Testis (tissue), 3 donors: ENCODE data around the gene BICD2. TPM values are rescaled to one million over a fixed set of nuclear protein-coding genes. Genes with fewer than 3 reads are reported as not detected.

ENCODE experiments used
- DNase-seq: peaks from one replicate; pipeline ENCODE4 v3.0.0-alpha.2; 2019
- H3K27ac ChIP-seq, 2 donors: fragments of 200-600 bp; sonication (generic); one replicate each; pipeline ENCODE4 v1.5.1; 2019
- H3K27me3 ChIP-seq: fragments of 200-600 bp; sonication (generic); one replicate; pipeline ENCODE4 v1.5.1; 2019
- H3K36me3 ChIP-seq: fragments of 200-600 bp; sonication (generic); one replicate; pipeline ENCODE4 v1.5.1; 2017; ENCODE audit warnings: low read depth; ENCODE audit errors: missing control alignments
- H3K4me1 ChIP-seq: fragments of 200-600 bp; sonication (generic); one replicate; pipeline ENCODE4 v1.5.1; 2019
- H3K4me3 ChIP-seq, 2 donors: fragments of 200-600 bp; sonication (generic); one replicate each; pipeline ENCODE4 v1.5.1; 2017 to 2019
- H3K9me3 ChIP-seq: fragments of 200-600 bp; sonication (generic); one replicate; pipeline ENCODE4 v1.5.1; 2017
- CTCF ChIP-seq, 3 experiments: fragments of 450-650 bp in 2 of 3; fragments of 200-600 bp in 1 of 3; sonication (generic) in 1 of 3; IDR thresholded peaks; one replicate each; pipeline ENCODE4 v1.5.1; 2016 to 2019; ENCODE audit warnings: antibody characterized with exemption in 3 of 3, mild to moderate bottlenecking in 2 of 3, moderate library complexity in 1 of 3
- POLR2A ChIP-seq: fragments of 450-650 bp; IDR thresholded peaks from one replicate; pipeline ENCODE4 v1.6.1; 2017; ENCODE audit warnings: antibody characterized with exemption, mild to moderate bottlenecking, moderate library complexity
- WGBS, 2 donors: methylation state at CpG; one replicate each; pipeline ENCODE4 v1.1.5; 2018; 5-methylcytosine and 5-hydroxymethylcytosine counted together
- intact Hi-C: fragments of 100-400 bp; cut with DNase I; formaldehyde crosslinking; loops from one replicate; pipeline ENCODE4 v1.15.1; 2023; ENCODE audit warnings: low total_unique reads
- polyA plus RNA-seq: library from polyadenylated mRNA; stranded (reverse); fragments of 350-450 nt; fragmentation: Illumina TruSeq; extraction: RNeasy Lipid Tissue Mini Kit (QIAGEN cat#74804); gene quantifications from one replicate; pipeline ENCODE4 v1.2.3, GENCODE V29; 2014; ENCODE audit warnings: low read depth, low replicate concordance; ENCODE audit not compliant: insufficient read depth
- total RNA-seq, 2 donors: library from RNA; depleted of rRNA; stranded (reverse); fragments of >200 nt; gene quantifications; one replicate each; pipeline ENCODE4 v1.2.3, GENCODE V29; 2016

The BICD2 gene
- total and polyA plus RNA-seq, 3 donors from 2014 or later = 24.0 to 55.7 (median 48.0) TPM

- Histone ChIP-seq H3K9me3 (no peaks in the 10 kb centered on the region), H3K36me3 (no peaks in the 10 kb centered on the region), H3K27ac (no peak overlapping the region), H3K4me1 (peaks cover 41% of the 10 kb centered on the region), H3K27me3 (no peaks in the 10 kb centered on the region), H3K4me3 (no peak overlapping the region)
- DNase-seq = no peak
- WGBS, 2 donors = 62 to 80% methylated on average over 3 to 4 of the region's 4 CpGs
- no peak for TF ChIP-seq CTCF (IDR thresholded peaks at IDR 0.05)
- no peak for TF ChIP-seq POLR2A
- intact Hi-C loops = no loop called here
These were observed 19.3 kb downstream of the BICD2 start for GRCh38 chr9:92745331-92745730.

GRCh38 chr9:92740969-92741368 is 23.7 kb downstream of the BICD2 start:
- DNase-seq = no peak
- peaks cover 37% of the 10 kb centered on the region for H3K4me1 ChIP-seq

GRCh38 chr9:92740446-92740961 is 24.1 kb downstream of the BICD2 start:
- DNase-seq = no peak
- TF ChIP-seq CTCF (IDR thresholded peaks at IDR 0.05) = no peak
- no peak for TF ChIP-seq POLR2A
- Histone ChIP-seq H3K36me3 (no peaks in the 10 kb centered on the region), H3K27me3 (no peaks in the 10 kb centered on the region), H3K27ac (peak overlapping the region in 1 of 2 donors; percentile 69), H3K4me1 (peaks cover 38% of the 10 kb centered on the region), H3K9me3 (no peaks in the 10 kb centered on the region), H3K4me3 (no peak overlapping the region)
- intact Hi-C loops = no loop called here
- 27 to 28% methylated on average over 7 of the region's 7 CpGs for WGBS, 2 donors

More at GRCh38 chr9:92740969-92741368, 23.7 kb downstream of the BICD2 start:
- Histone ChIP-seq H3K27me3 (no peaks in the 10 kb centered on the region), H3K9me3 (no peaks in the 10 kb centered on the region), H3K36me3 (no peaks in the 10 kb centered on the region), H3K4me3 (no peak overlapping the region), H3K27ac (peak overlapping the region in 1 of 2 donors; percentile 69)
- 53 to 67% methylated on average over 2 to 3 of the region's 3 CpGs for WGBS, 2 donors
- TF ChIP-seq CTCF (IDR thresholded peaks at IDR 0.05) (no peak), POLR2A (no peak)
- intact Hi-C loops = no loop called here

- Histone ChIP-seq H3K36me3 (no peaks in the 10 kb centered on the region), H3K9me3 (no peaks in the 10 kb centered on the region), H3K4me1 (peaks cover 38% of the 10 kb centered on the region), H3K27me3 (no peaks in the 10 kb centered on the region), H3K4me3 (no peak overlapping the region), H3K27ac (peak overlapping the region; percentile 61 to 71)
- 48 to 49% methylated on average over 3 of the region's 3 CpGs for WGBS, 2 donors
- no peak for TF ChIP-seq POLR2A
- TF ChIP-seq CTCF (IDR thresholded peaks at IDR 0.05) = no peak
- intact Hi-C loops = no loop called here
- DNase-seq = no peak
These were observed 24.6 kb downstream of the BICD2 start for GRCh38 chr9:92740009-92740408.

GRCh38 chr9:92739346-92739970 is 25.2 kb downstream of the BICD2 start:
- Histone ChIP-seq H3K27ac (peak overlapping the region; percentile 61 to 71), H3K27me3 (no peaks in the 10 kb centered on the region), H3K4me3 (no peak overlapping the region), H3K9me3 (no peaks in the 10 kb centered on the region), H3K36me3 (no peaks in the 10 kb centered on the region), H3K4me1 (peaks cover 38% of the 10 kb centered on the region)
- no peak for TF ChIP-seq CTCF (IDR thresholded peaks at IDR 0.05)
- TF ChIP-seq POLR2A = no peak
- WGBS, 2 donors = 60 to 71% methylated on average over 11 of the region's 11 CpGs
- intact Hi-C loops = no loop called here
- no peak for DNase-seq
